ENCODE data around the gene RHOBTB1. TPM values are rescaled to one million over a fixed set of nuclear protein-coding genes. Genes with fewer than 3 reads are reported as not detected.

The RHOBTB1 gene
- total RNA-seq, 2 experiments from 2014 or later, result not detected

- H3K27me3 Mint-ChIP-seq (ENCODE audit: low read depth), result peaks cover 4% of the 10 kb centered on the region
- no peak for DNase-seq
- H3K4me1 Mint-ChIP-seq (ENCODE audit: low read depth), result no peaks in the 10 kb centered on the region
- no peak overlapping the region for H3K27ac Mint-ChIP-seq
- intact Hi-C loops (cut with micrococcal nuclease), result no loop called here
- H3K4me3 Mint-ChIP-seq, result no peak overlapping the region
- H3K9me3 Mint-ChIP-seq, result peaks cover 2% of the 10 kb centered on the region
- no peaks in the 10 kb centered on the region for H3K36me3 Mint-ChIP-seq (ENCODE audit: low read depth)
- CTCF ChIA-PET, result no interaction called here
These were observed 11.2 kb downstream of the RHOBTB1 start for GRCh38 chr10:60932756-60933155.

GRCh38 chr10:60930237-60930636, 13.7 kb downstream of the RHOBTB1 start:
- H3K36me3 Mint-ChIP-seq (ENCODE audit: low read depth), result no peaks in the 10 kb centered on the region
- intact Hi-C loops (cut with micrococcal nuclease), result no loop called here
- peaks cover 4% of the 10 kb centered on the region for H3K27me3 Mint-ChIP-seq (ENCODE audit: low read depth)
- no peak overlapping the region for H3K4me3 Mint-ChIP-seq
- H3K4me1 Mint-ChIP-seq (ENCODE audit: low read depth), result no peaks in the 10 kb centered on the region
- H3K27ac Mint-ChIP-seq, result no peak overlapping the region
- CTCF ChIA-PET, result no interaction called here
- no peak for DNase-seq
- peaks cover 2% of the 10 kb centered on the region for H3K9me3 Mint-ChIP-seq

- no peak for DNase-seq
These were observed 22.4 kb downstream of the RHOBTB1 start for GRCh38 chr10:60921633-60922032.

GRCh38 chr10:60920479-60920878, 23.5 kb downstream of the RHOBTB1 start:
- peaks cover 6% of the 10 kb centered on the region for H3K27me3 Mint-ChIP-seq (ENCODE audit: low read depth)
- CTCF ChIA-PET, result no interaction called here
- H3K36me3 Mint-ChIP-seq (ENCODE audit: low read depth), result no peaks in the 10 kb centered on the region
- H3K4me1 Mint-ChIP-seq (ENCODE audit: low read depth), result no peaks in the 10 kb centered on the region
- no peak for DNase-seq
- peaks cover 2% of the 10 kb centered on the region for H3K9me3 Mint-ChIP-seq
- intact Hi-C loops (cut with micrococcal nuclease), result no loop called here
- H3K27ac Mint-ChIP-seq, result no peak overlapping the region
- H3K4me3 Mint-ChIP-seq, result no peak overlapping the region

More at GRCh38 chr10:60921633-60922032, 22.4 kb downstream of the RHOBTB1 start:
- no peak overlapping the region for H3K27ac Mint-ChIP-seq
- CTCF ChIA-PET, result no interaction called here
- intact Hi-C loops (cut with micrococcal nuclease), result no loop called here
- peaks cover 2% of the 10 kb centered on the region for H3K9me3 Mint-ChIP-seq
- H3K4me3 Mint-ChIP-seq, result no peak overlapping the region
- H3K4me1 Mint-ChIP-seq (ENCODE audit: low read depth), result no peaks in the 10 kb centered on the region
- H3K36me3 Mint-ChIP-seq (ENCODE audit: low read depth), result no peaks in the 10 kb centered on the region
- peaks cover 6% of the 10 kb centered on the region for H3K27me3 Mint-ChIP-seq (ENCODE audit: low read depth)

- CTCF ChIA-PET, result no interaction called here
- Mint-ChIP-seq H3K9me3 (peaks cover 2% of the 10 kb centered on the region), H3K4me3 (no peak overlapping the region), H3K27me3 (ENCODE audit: low read depth) (peaks cover 4% of the 10 kb centered on the region), H3K27ac (no peak overlapping the region), H3K36me3 (ENCODE audit: low read depth) (no peaks in the 10 kb centered on the region), H3K4me1 (ENCODE audit: low read depth) (no peaks in the 10 kb centered on the region)
- DNase-seq, result no peak
- intact Hi-C loops (cut with micrococcal nuclease), result no loop called here
These were observed 24.4 kb downstream of the RHOBTB1 start for GRCh38 chr10:60919551-60919950.

GRCh38 chr10:60917331-60918280, 26.4 kb downstream of the RHOBTB1 start:
- no peaks in the 10 kb centered on the region for H3K36me3 Mint-ChIP-seq (ENCODE audit: low read depth)
- peaks cover 2% of the 10 kb centered on the region for H3K27me3 Mint-ChIP-seq (ENCODE audit: low read depth)
- DNase-seq, result no peak
- no peaks in the 10 kb centered on the region for H3K4me1 Mint-ChIP-seq (ENCODE audit: low read depth)
- no peak overlapping the region for H3K27ac Mint-ChIP-seq
- intact Hi-C loops (cut with micrococcal nuclease), result no loop called here
- CTCF ChIA-PET, result interaction anchor here (0.6 kb wide), 1 partner anchor 9 kb away, joined by 4 read pairs; no protein-coding TSS in a partner anchor
- no peak overlapping the region for H3K4me3 Mint-ChIP-seq
- peaks cover 2% of the 10 kb centered on the region for H3K9me3 Mint-ChIP-seq

- H3K27me3 Mint-ChIP-seq (ENCODE audit: low read depth), result peaks cover 3% of the 10 kb centered on the region
- H3K4me1 Mint-ChIP-seq (ENCODE audit: low read depth), result peaks cover 2% of the 10 kb centered on the region
- H3K36me3 Mint-ChIP-seq (ENCODE audit: low read depth), result no peaks in the 10 kb centered on the region
- no peak overlapping the region for H3K4me3 Mint-ChIP-seq
- CTCF ChIA-PET, result no interaction called here
- H3K9me3 Mint-ChIP-seq, result peaks cover 2% of the 10 kb centered on the region
- DNase-seq, result no peak
- intact Hi-C loops (cut with micrococcal nuclease), result no loop called here
- no peak overlapping the region for H3K27ac Mint-ChIP-seq
These were observed 28.0 kb downstream of the RHOBTB1 start for GRCh38 chr10:60916025-60916424.

GRCh38 chr10:60914690-60915141, 29.3 kb downstream of the RHOBTB1 start:
- H3K36me3 Mint-ChIP-seq (ENCODE audit: low read depth), result no peaks in the 10 kb centered on the region
- peaks cover 8% of the 10 kb centered on the region for H3K27me3 Mint-ChIP-seq (ENCODE audit: low read depth)
- peaks cover 2% of the 10 kb centered on the region for H3K9me3 Mint-ChIP-seq
- CTCF ChIA-PET, result no interaction called here
- H3K4me1 Mint-ChIP-seq (ENCODE audit: low read depth), result peaks cover 7% of the 10 kb centered on the region
- no peak overlapping the region for H3K27ac Mint-ChIP-seq
- no peak overlapping the region for H3K4me3 Mint-ChIP-seq
- DNase-seq, result no peak
- intact Hi-C loops (cut with micrococcal nuclease), result no loop called here

GRCh38 chr10:60913657-60914056, 30.3 kb downstream of the RHOBTB1 start:
- Mint-ChIP-seq H3K27ac (no peak overlapping the region), H3K36me3 (ENCODE audit: low read depth) (no peaks in the 10 kb centered on the region), H3K9me3 (peaks cover 2% of the 10 kb centered on the region), H3K27me3 (ENCODE audit: low read depth) (peaks cover 8% of the 10 kb centered on the region), H3K4me1 (ENCODE audit: low read depth) (peaks cover 7% of the 10 kb centered on the region), H3K4me3 (no peak overlapping the region)
- intact Hi-C loops (cut with micrococcal nuclease), result no loop called here
- DNase-seq, result no peak
- CTCF ChIA-PET, result no interaction called here

- Mint-ChIP-seq H3K4me3 (no peak overlapping the region), H3K27ac (no peak overlapping the region), H3K4me1 (ENCODE audit: low read depth) (peaks cover 7% of the 10 kb centered on the region), H3K27me3 (ENCODE audit: low read depth) (peaks cover 8% of the 10 kb centered on the region), H3K9me3 (peaks cover 2% of the 10 kb centered on the region), H3K36me3 (ENCODE audit: low read depth) (no peaks in the 10 kb centered on the region)
- DNase-seq, result no peak
- CTCF ChIA-PET, result no interaction called here
- intact Hi-C loops (cut with micrococcal nuclease), result no loop called here
These were observed 30.9 kb downstream of the RHOBTB1 start for GRCh38 chr10:60913071-60913470.

GRCh38 chr10:60911715-60912114, 32.3 kb downstream of the RHOBTB1 start:
- DNase-seq, result no peak
- H3K9me3 Mint-ChIP-seq, result peaks cover 6% of the 10 kb centered on the region
- no peaks in the 10 kb centered on the region for H3K36me3 Mint-ChIP-seq (ENCODE audit: low read depth)
- CTCF ChIA-PET, result no interaction called here
- H3K27ac Mint-ChIP-seq, result no peak overlapping the region
- intact Hi-C loops (cut with micrococcal nuclease), result no loop called here
- peaks cover 7% of the 10 kb centered on the region for H3K4me1 Mint-ChIP-seq (ENCODE audit: low read depth)
- peaks cover 10% of the 10 kb centered on the region for H3K27me3 Mint-ChIP-seq (ENCODE audit: low read depth)
- no peak overlapping the region for H3K4me3 Mint-ChIP-seq

- peaks cover 7% of the 10 kb centered on the region for H3K4me1 Mint-ChIP-seq (ENCODE audit: low read depth)
- no peaks in the 10 kb centered on the region for H3K36me3 Mint-ChIP-seq (ENCODE audit: low read depth)
- no peak for DNase-seq
- peaks cover 8% of the 10 kb centered on the region for H3K9me3 Mint-ChIP-seq
- intact Hi-C loops (cut with micrococcal nuclease), result no loop called here
- H3K27ac Mint-ChIP-seq, result no peak overlapping the region
- no peak overlapping the region for H3K4me3 Mint-ChIP-seq
- H3K27me3 Mint-ChIP-seq (ENCODE audit: low read depth), result peaks cover 10% of the 10 kb centered on the region
- CTCF ChIA-PET, result no interaction called here
These were observed 32.8 kb downstream of the RHOBTB1 start for GRCh38 chr10:60911216-60911615.

GRCh38 chr10:60910543-60910942, 33.4 kb downstream of the RHOBTB1 start:
- no peak for DNase-seq
- Mint-ChIP-seq H3K9me3 (peaks cover 8% of the 10 kb centered on the region), H3K36me3 (ENCODE audit: low read depth) (no peaks in the 10 kb centered on the region), H3K4me1 (ENCODE audit: low read depth) (peaks cover 7% of the 10 kb centered on the region), H3K27me3 (ENCODE audit: low read depth) (peaks cover 10% of the 10 kb centered on the region), H3K4me3 (no peak overlapping the region), H3K27ac (no peak overlapping the region)
- intact Hi-C loops (cut with micrococcal nuclease), result no loop called here
- CTCF ChIA-PET, result no interaction called here
